H1 (cell line): ENCODE measurements around the gene TOP1. TPM values are rescaled to one million over a fixed set of nuclear protein-coding genes. Genes with fewer than 3 reads are reported as not detected.

Experiments
- CTCF ChIA-PET: fragments of 300-600 bp; sonication (Branson Sonifier 250); formaldehyde crosslinking; loops from one replicate; lab custom pipeline; 2021; ENCODE audit not compliant: partially characterized antibody; lab: Charles Lee
- POLR2A ChIA-PET: fragments of 300-600 bp; sonication (Branson Sonifier 250); formaldehyde crosslinking; loops from one replicate; lab custom pipeline; 2021; ENCODE audit warnings: inconsistent platforms; ENCODE audit not compliant: partially characterized antibody; lab: Charles Lee
- DNase-seq, 2 experiments: peaks; one replicate each; pipeline versions ENCODE4 v3.0.0 to v3.0.0-alpha.2; 2010 to 2022; ENCODE audit warnings: low spot score in 2 of 2, low read depth in 1 of 2, mixed read lengths in 1 of 2
- FAIRE-seq: peaks from 2 replicates; lab custom pipeline; 2011; peaks lifted over from hg19 to GRCh38; lab: Jason Lieb, UNC
- H2AFZ ChIP-seq: 2 replicates; pipeline ENCODE4 v1.8.1; 2012; ENCODE audit warnings: low read length, inconsistent platforms
- H2AK5ac ChIP-seq: 2 replicates; pipeline ENCODE4 v1.6.1; 2013; ENCODE audit warnings: low read depth, low read length
- H2BK120ac ChIP-seq: replicated peaks from 2 replicates; pipeline ENCODE3; 2013; ENCODE audit warnings: low read depth, low read length, inconsistent platforms
- H2BK12ac ChIP-seq: 2 replicates; pipeline ENCODE4 v1.6.1; 2013; ENCODE audit warnings: low read depth, low read length
- H2BK15ac ChIP-seq: 2 replicates; pipeline ENCODE4 v1.6.1; 2013; ENCODE audit warnings: low read length
- H2BK20ac ChIP-seq: 2 replicates; pipeline ENCODE4 v1.6.1; 2013; ENCODE audit warnings: low read length
- H2BK5ac ChIP-seq: 2 replicates; pipeline ENCODE4 v1.6.1; 2013; ENCODE audit warnings: low read depth, low read length
- H3K14ac ChIP-seq: 2 replicates; pipeline ENCODE4 v1.6.1; 2013; ENCODE audit warnings: inconsistent platforms; ENCODE audit not compliant: insufficient read length
- H3K18ac ChIP-seq: 2 replicates; pipeline ENCODE4 v1.6.1; 2013; ENCODE audit warnings: low read length; ENCODE audit errors: extremely low read depth
- H3K23ac ChIP-seq: 2 replicates; pipeline ENCODE4 v1.6.1; 2013; ENCODE audit warnings: inconsistent platforms; ENCODE audit not compliant: insufficient read length
- H3K23me2 ChIP-seq: 2 replicates; pipeline ENCODE4 v1.6.1; 2013; ENCODE audit warnings: low read depth, low read length
- H3K27ac ChIP-seq: 2 replicates; pipeline ENCODE4 v1.6.1; 2011; ENCODE audit warnings: low read depth, low read length, inconsistent platforms
- H3K27me3 ChIP-seq, 4 experiments: replicated peaks in 1 of 4; 1 replicate in 1 of 4; 2 replicates in 3 of 4; pipeline versions ENCODE4 v1.6.1 to v1.8.1; 2011 to 2013; ENCODE audit warnings: low read length in 3 of 4, mild to moderate bottlenecking in 3 of 4, inconsistent platforms in 2 of 4, mixed read lengths in 2 of 4, moderate library complexity in 1 of 4; ENCODE audit not compliant: control insufficient read depth in 3 of 4, insufficient read depth in 3 of 4; ENCODE audit errors: extremely low read depth in 1 of 4
- H3K36me3 ChIP-seq, 4 experiments: 2 replicates each; pipeline versions ENCODE4 v1.6.1 to v1.8.1; 2011 to 2013; ENCODE audit warnings: mild to moderate bottlenecking in 4 of 4, low read length in 3 of 4, moderate library complexity in 2 of 4, control low read depth in 1 of 4, inconsistent platforms in 1 of 4; ENCODE audit not compliant: insufficient read depth in 4 of 4, control insufficient read depth in 2 of 4
- H3K4ac ChIP-seq: replicated peaks from 2 replicates; pipeline ENCODE3; 2013; ENCODE audit warnings: low read length, low read depth, mixed read lengths, inconsistent platforms; ENCODE audit not compliant: insufficient read length
- H3K4me1 ChIP-seq, 4 experiments: replicated peaks in 1 of 4; 1 replicate in 1 of 4; 2 replicates in 3 of 4; pipeline versions ENCODE4 v1.6.1 to v1.8.1; 2011 to 2013; ENCODE audit warnings: low read length in 3 of 4, inconsistent platforms in 2 of 4, mixed read lengths in 1 of 4; ENCODE audit not compliant: insufficient read depth in 4 of 4, control insufficient read depth in 3 of 4
- H3K4me2 ChIP-seq, 2 experiments: 2 replicates each; pipeline versions ENCODE4 v1.6.1 to v1.8.1; 2011 to 2013; ENCODE audit warnings: low read depth in 2 of 2, low read length in 2 of 2, control low read depth in 1 of 2, inconsistent platforms in 1 of 2, mild to moderate bottlenecking in 1 of 2; ENCODE audit not compliant: insufficient read depth in 1 of 2
- H3K4me3 ChIP-seq, 4 experiments: fragments of 200-600, 300-600 bp in 1 of 4; sonication (generic), shearing (Covaris generic), sonication (Bioruptor Twin) in 1 of 4; 2 replicates each; pipeline versions ENCODE4 v1.5.1 to v1.8.1; 2011 to 2016; ENCODE audit warnings: low read length in 4 of 4, low read depth in 3 of 4, control low read depth in 2 of 4, inconsistent platforms in 2 of 4, mild to moderate bottlenecking in 2 of 4, mixed read lengths in 1 of 4, moderate library complexity in 1 of 4; ENCODE audit not compliant: insufficient read depth in 2 of 4; ENCODE audit errors: extremely low read depth in 1 of 4
- H3K56ac ChIP-seq: replicated peaks from 2 replicates; pipeline ENCODE3; 2013; ENCODE audit warnings: low read depth, mild to moderate bottlenecking, mixed read lengths, low read length, inconsistent platforms; ENCODE audit not compliant: insufficient read length
- H3K79me1 ChIP-seq: 2 replicates; pipeline ENCODE4 v1.6.1; 2013; ENCODE audit warnings: low read depth, low read length, control low read depth
- H3K79me2 ChIP-seq, 2 experiments: 2 replicates each; pipeline versions ENCODE4 v1.6.1 to v1.8.1; 2012 to 2013; ENCODE audit warnings: low read length in 2 of 2, mild to moderate bottlenecking in 2 of 2, inconsistent platforms in 1 of 2; ENCODE audit not compliant: insufficient read depth in 2 of 2, control insufficient read depth in 1 of 2
- H3K9ac ChIP-seq, 4 experiments: replicated peaks in 1 of 4; 1 replicate in 1 of 4; 2 replicates in 3 of 4; pipeline versions ENCODE4 v1.6.1 to v1.8.1; 2011 to 2013; ENCODE audit warnings: low read depth in 3 of 4, low read length in 3 of 4, control low read depth in 2 of 4, mild to moderate bottlenecking in 2 of 4, moderate library complexity in 2 of 4, inconsistent platforms in 1 of 4; ENCODE audit errors: extremely low read depth in 1 of 4
- H3K9me3 ChIP-seq, 2 experiments: 2 replicates each; pipeline versions ENCODE4 v1.6.1 to v1.8.1; 2012 to 2013; ENCODE audit warnings: mild to moderate bottlenecking in 2 of 2, moderate library complexity in 2 of 2, control low read depth in 1 of 2, inconsistent platforms in 1 of 2, low read depth in 1 of 2, low read length in 1 of 2, mixed read lengths in 1 of 2; ENCODE audit not compliant: insufficient read depth in 2 of 2
- H4K20me1 ChIP-seq, 2 experiments: replicated peaks in 1 of 2; 2 replicates each; pipeline versions ENCODE3 to v1.8.1; 2011 to 2013; ENCODE audit warnings: inconsistent platforms in 2 of 2, low read length in 2 of 2, mild to moderate bottlenecking in 1 of 2; ENCODE audit not compliant: insufficient read depth in 2 of 2, control insufficient read depth in 1 of 2
- H4K5ac ChIP-seq: 2 replicates; pipeline ENCODE4 v1.6.1; 2013; ENCODE audit warnings: low read length, low read depth, mixed read lengths, inconsistent platforms; ENCODE audit not compliant: insufficient read length
- H4K8ac ChIP-seq: 2 replicates; pipeline ENCODE4 v1.8.0; 2013; ENCODE audit warnings: mild to moderate bottlenecking, moderate library complexity, low read length, inconsistent platforms; ENCODE audit not compliant: insufficient read depth; ENCODE audit errors: extremely low read depth
- H4K91ac ChIP-seq: replicated peaks from 2 replicates; pipeline ENCODE3; 2013; ENCODE audit warnings: low read length, mixed read lengths, inconsistent platforms; ENCODE audit not compliant: insufficient read length
- FOSL1 ChIP-seq: IDR thresholded peaks from 2 replicates; pipeline ENCODE4 v1.6.1; 2011; ENCODE audit warnings: mild to moderate bottlenecking, low read depth, low read length, moderate library complexity; ENCODE audit not compliant: insufficient read depth
- SP2 ChIP-seq: IDR thresholded peaks from 2 replicates; pipeline ENCODE4 v1.6.1; 2012; ENCODE audit warnings: mild to moderate bottlenecking, low read length, inconsistent platforms
- TCF12 ChIP-seq: IDR thresholded peaks from 2 replicates; pipeline ENCODE4 v1.6.1; 2011; ENCODE audit warnings: low read depth, mild to moderate bottlenecking, low read length
- WGBS, 2 experiments: shearing (Covaris generic) in 1 of 2; methylation state at CpG; one replicate each; pipeline versions ENCODE4 v1.1.6 to v1.1.7; 2013 to 2015; ENCODE audit warnings: low lambda C conversion rate in 2 of 2, mixed read lengths in 2 of 2, inconsistent platforms in 1 of 2, low coverage in 1 of 2, missing lambda C conversion rate in 1 of 2; ENCODE audit not compliant: insufficient replicate concordance in 2 of 2, insufficient coverage in 1 of 2, insufficient read length in 1 of 2; ENCODE audit errors: extremely low coverage in 1 of 2, missing lambda C conversion rate in 1 of 2; 5-methylcytosine and 5-hydroxymethylcytosine counted together
- polyA plus RNA-seq, 7 experiments: library from polyadenylated mRNA; depleted of rRNA in 3 of 7; stranded (reverse) in 5 of 7; unstranded in 2 of 7; fragments of >200 nt in 5 of 7; fragments of 200-250 nt in 2 of 7; gene quantifications; 1 replicate in 5 of 7; 2 replicates in 1 of 7; 4 replicates in 1 of 7; pipeline versions ENCODE4 v1.2.1 to v1.2.3, GENCODE V29; 2011 to 2013; ENCODE audit warnings: missing spikeins in 2 of 7, mixed read lengths in 2 of 7
- total RNA-seq: library from RNA; stranded (reverse); fragmentation: NEBNext Ultra II Directional; extraction: Animal tissue kit (Norgen Biotek cat#: 25700); gene quantifications from 2 replicates; pipeline ENCODE4 v1.2.1, GENCODE V29; 2021

Gene TOP1
- total and polyA plus RNA-seq, 2 of the 8 experiments (the other 6 are each of a cell fraction or from before 2014, with no cell fraction given) = 7.4 to 108 TPM

GRCh38 chr20:40993794-40994540 is 34.7 kb upstream of the TOP1 start:
- WGBS, 2 experiments = 95% methylated on average over 5 of the region's 5 CpGs; no CpG with 5 or more reads in 1 of the 2 experiments
- no peak overlapping the region for H3K23ac ChIP-seq
- H3K4ac ChIP-seq = no peak overlapping the region
- no peak overlapping the region for H2BK5ac ChIP-seq
- ChIA-PET CTCF (interaction anchor here (1.1 to 4.7 kb wide), 7 partner anchors 11 to 101 kb away, joined by 3 to 55 read pairs (median 5); no protein-coding TSS in a partner anchor), POLR2A (no interaction called here)
- H2AFZ ChIP-seq = no peak overlapping the region
- H3K4me3 ChIP-seq = no peak overlapping the region
- H4K20me1 ChIP-seq = no peaks in the 10 kb centered on the region
- H4K8ac ChIP-seq = no peak overlapping the region
- peak in 1 of 2 experiments; percentile 10 for DNase-seq
- no peak overlapping the region for H3K4me2 ChIP-seq
- no peak overlapping the region for H2BK15ac ChIP-seq
- H3K23me2 ChIP-seq = no peaks in the 10 kb centered on the region
- H2BK12ac ChIP-seq = no peak overlapping the region
- no peak overlapping the region for H2AK5ac ChIP-seq
- TF ChIP-seq SP2 (no peak), FOSL1 (no peak), TCF12 (no peak)
- no peak overlapping the region for H2BK120ac ChIP-seq
- no peak overlapping the region for H2BK20ac ChIP-seq
- no peak overlapping the region for H3K56ac ChIP-seq
- no peaks in the 10 kb centered on the region for H3K79me1 ChIP-seq
- H3K4me1 ChIP-seq = peaks cover 0 to 6% (median 3%) of the 10 kb centered on the region in 4 experiments; a peak in 5 of 7 replicates
- no peak overlapping the region for H3K18ac ChIP-seq
- no peak overlapping the region for H3K14ac ChIP-seq
- H4K91ac ChIP-seq = no peak overlapping the region
- no peak overlapping the region for H4K5ac ChIP-seq
- no peaks in the 10 kb centered on the region for H3K27me3 ChIP-seq
- FAIRE-seq = no peak
- H3K9ac ChIP-seq = no peak overlapping the region
- no peaks in the 10 kb centered on the region for H3K9me3 ChIP-seq
- H3K79me2 ChIP-seq = no peaks in the 10 kb centered on the region
- H3K27ac ChIP-seq = no peak overlapping the region
- H3K36me3 ChIP-seq = no peaks in the 10 kb centered on the region
